Hindlimb muscle (tissue), 1 donor: Measurements from ENCODE around the gene TRIM74. TPM values are rescaled to one million over a fixed set of nuclear protein-coding genes. Genes with fewer than 3 reads are reported as not detected.

Experiments
- polyA plus RNA-seq: library from polyadenylated mRNA; unstranded; fragments of 120-200 nt; gene quantifications from one replicate; pipeline ENCODE4 v1.2.1, GENCODE V29; 2013; ENCODE audit not compliant: insufficient read length

TRIM74 gene
- polyA plus RNA-seq, 1 donor, result not detected

Other genes starting within 250 kb of the TRIM74 start
- gene TYW1B, start 141.3 kb downstream of the TRIM74 start, polyA plus RNA-seq, result 5.4 TPM
- 36.9 TPM for gene POM121, start 44.4 kb downstream of the TRIM74 start, polyA plus RNA-seq
- 0.41 TPM for gene SPDYE8, start 60.3 kb upstream of the TRIM74 start, polyA plus RNA-seq
- 1.9 TPM for gene SPDYE11, start 88.4 kb upstream of the TRIM74 start, polyA plus RNA-seq
- gene SPDYE9, start 116.6 kb upstream of the TRIM74 start, polyA plus RNA-seq, result 1.9 TPM